ENCODE data around the gene RNF225.
"Not testable (repeated sequence)": the region's sequence is repeated elsewhere in the genome, so short reads cannot be mapped to it uniquely, and the experiment has no call there.

The RNF225 gene

DNA sequence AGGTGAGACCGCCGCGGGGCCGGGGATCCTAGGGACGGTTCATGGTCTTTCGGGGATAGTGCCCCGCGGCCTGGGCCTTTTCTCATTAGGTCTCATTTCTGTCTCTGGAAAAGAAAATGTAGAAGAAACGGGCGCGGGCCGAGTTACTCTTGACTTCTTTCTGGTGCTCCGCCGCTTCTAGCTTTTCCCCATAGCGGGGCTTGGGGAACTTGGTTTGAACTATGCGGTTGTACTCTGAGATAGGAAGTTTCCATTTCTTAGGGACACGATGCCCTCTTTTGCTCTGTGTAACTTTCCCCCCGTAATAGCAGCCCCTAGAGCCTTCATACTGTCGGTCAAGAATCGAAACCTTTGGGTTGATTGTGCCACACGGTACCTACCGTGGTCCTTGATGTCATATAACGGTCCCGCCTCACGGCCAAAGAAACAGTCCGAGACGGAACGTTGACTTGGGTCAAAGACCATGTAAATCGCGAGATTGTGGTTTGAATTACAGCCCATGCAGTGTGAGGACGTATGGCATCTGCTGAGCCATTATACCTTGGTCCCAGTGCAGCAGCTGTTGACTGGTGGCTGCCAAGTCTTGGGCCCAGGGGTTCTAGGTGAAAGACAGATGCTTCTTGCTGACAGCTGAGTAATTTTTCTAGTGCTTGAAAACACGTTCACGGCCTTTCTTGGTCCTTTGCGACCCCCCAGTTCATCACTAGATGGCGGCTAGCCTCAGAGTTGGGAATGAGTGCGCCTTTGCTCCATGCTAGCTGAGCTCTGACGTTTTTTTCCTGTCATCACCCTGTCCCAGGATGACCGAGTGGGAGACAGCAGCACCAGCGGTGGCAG is 7.9 kb upstream of the RNF225 start:
- DNase-seq (ENCODE audit: low read depth), result no peak

- no peak for DNase-seq (ENCODE audit: low read depth)
Observed at GRCh38 chr19:58388175-58388526, 7.3 kb upstream of the RNF225 start.

- DNase-seq (ENCODE audit: low read depth), result no peak
Observed at GRCh38 chr19:58392945-58393724, 2.3 kb upstream of the RNF225 start.

DNA sequence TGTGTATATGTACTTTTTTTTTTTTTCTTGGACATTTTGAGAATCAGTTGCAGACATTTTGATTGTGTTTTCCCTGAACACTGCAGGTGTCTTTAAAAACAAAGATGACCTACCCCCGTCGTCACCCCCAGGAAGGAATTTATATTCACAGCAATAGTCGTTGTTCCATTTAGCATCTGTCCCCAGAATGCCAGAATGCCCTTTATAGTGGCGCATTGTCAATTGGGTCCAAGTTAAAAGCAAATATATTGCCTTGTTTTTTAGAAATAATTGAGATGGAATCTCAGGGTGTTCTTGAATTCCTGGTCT is 1.8 kb upstream of the RNF225 start:
- no peak for DNase-seq (ENCODE audit: low read depth)

- DNase-seq (ENCODE audit: low read depth), result no peak
Observed at GRCh38 chr19:58394821-58395219, 636 bp upstream of the RNF225 start.

GRCh38 chr19:58395979-58396627 is 647 bp downstream of the RNF225 start:
- DNase-seq (ENCODE audit: low read depth), result no peak

- DNase-seq (ENCODE audit: low read depth), result no peak
Observed at GRCh38 chr19:58396691-58397532, 1.5 kb downstream of the RNF225 start.

GRCh38 chr19:58397533-58398037 is 2.1 kb downstream of the RNF225 start:
- no peak for DNase-seq (ENCODE audit: low read depth)

GRCh38 chr19:58398087-58398486 is 2.6 kb downstream of the RNF225 start:
- DNase-seq (ENCODE audit: low read depth), result no peak

DNA sequence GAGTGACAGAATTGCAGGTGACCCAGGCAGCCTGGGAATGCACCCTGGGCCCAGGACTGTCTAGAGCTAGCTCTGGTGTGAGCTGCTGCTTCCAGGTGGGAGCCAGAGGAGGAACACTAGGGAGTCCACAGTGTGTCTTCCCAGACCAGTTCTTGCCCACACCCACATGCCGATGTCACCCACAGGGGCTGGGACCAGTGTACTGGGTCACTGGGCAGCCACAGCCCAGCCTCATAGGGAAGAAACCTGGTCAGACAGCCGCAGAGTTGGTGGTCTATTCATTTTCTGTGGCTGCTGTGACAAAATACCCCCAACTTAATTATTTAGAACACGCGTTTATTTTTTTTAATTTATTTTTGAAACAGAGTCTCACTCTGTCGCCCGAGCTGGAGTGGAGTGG is 3.1 kb downstream of the RNF225 start:
- DNase-seq (ENCODE audit: low read depth), result no peak

DNA sequence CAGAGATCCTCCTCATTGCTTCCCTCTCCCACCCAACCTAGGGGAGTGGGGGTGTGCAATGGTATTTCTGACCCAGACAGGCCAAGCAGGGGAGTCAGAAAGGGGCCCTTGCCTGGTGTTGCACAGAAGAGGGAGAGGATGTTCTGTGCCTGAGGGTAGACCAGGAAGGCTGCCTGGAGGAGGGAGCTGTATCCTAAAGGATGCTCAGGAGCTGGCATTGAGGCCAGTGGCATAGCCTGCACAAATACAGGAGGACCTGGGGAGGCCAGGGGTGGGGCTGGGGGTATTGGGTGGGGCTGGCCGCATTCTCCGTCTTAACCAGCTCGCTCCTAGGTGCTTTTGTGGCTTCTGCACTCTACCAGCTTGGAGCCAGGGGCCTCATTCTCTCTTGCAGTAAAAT is 4.4 kb downstream of the RNF225 start:
- DNase-seq (ENCODE audit: low read depth), result no peak

GRCh38 chr19:58400316-58400915 is 5.0 kb downstream of the RNF225 start:
- DNase-seq (ENCODE audit: low read depth), result no peak

GRCh38 chr19:58400916-58401839 is 5.7 kb downstream of the RNF225 start:
- peak; percentile 99 for DNase-seq (ENCODE audit: low read depth)

- DNase-seq (ENCODE audit: low read depth), result no peak
Observed at GRCh38 chr19:58401840-58402421, 6.5 kb downstream of the RNF225 start.

GRCh38 chr19:58403920-58404478 is 8.5 kb downstream of the RNF225 start:
- not testable (repeated sequence) for DNase-seq (ENCODE audit: low read depth)

DNA sequence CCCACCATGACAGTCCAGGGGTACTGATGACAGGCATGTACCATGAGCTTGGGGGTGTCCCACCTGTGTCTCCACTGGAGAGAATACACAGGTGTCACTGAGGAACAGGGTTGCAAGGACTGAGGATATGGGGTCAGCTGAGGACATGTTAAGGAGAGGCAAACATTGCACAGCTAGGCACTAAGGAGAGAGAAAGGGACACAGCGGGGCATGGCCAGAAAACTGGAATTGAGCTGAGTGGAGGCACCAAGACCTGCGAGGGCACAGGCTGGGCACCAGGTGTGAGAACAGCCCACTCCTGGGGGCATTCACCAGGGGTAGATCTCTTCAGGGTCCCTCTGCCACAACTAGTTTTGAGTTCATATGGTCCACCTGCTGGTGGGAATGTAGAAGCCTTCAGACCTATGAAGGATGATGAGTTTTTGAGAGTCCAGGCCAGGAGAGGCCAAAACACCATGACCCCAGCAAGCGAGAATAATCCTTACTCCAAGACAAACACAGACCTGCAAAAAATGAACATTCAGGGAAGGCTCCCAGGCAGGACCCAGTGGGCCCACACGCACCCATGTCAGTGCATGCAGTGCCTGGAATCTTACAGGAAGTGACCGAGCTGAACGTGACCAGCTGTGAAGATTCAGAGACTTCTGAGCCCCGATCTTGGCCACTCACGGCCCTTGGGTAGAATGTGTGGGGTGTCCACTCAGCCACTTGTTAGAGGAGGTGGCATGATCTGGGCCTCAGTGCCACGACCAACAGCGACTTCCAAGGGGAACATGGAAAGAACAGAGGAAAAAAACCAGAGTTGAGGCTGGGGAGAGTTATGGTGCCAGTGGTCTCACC is 11.6 kb downstream of the RNF225 start:
- no peak for DNase-seq (ENCODE audit: low read depth)

- DNase-seq (ENCODE audit: low read depth), result no peak
Observed at GRCh38 chr19:58407658-58408151, 12.2 kb downstream of the RNF225 start.

GRCh38 chr19:58408152-58409009 is 12.9 kb downstream of the RNF225 start, which contains the start of gene ZNF584:
Gene ZNF584 (plus strand): TSS chr19:58408649. CDS start chr19:58409148, 499 bp downstream.
- DNase-seq (ENCODE audit: low read depth), result peak; percentile 94

Data from stimulated activated CD4-positive, alpha-beta T cell treated with anti-CD3 and anti-CD28 coated beads, Interleukin-2, amount 100 ng/mL, for 4 hours (primary cell).